ENCODE measurements around the gene TPM4. TPM values are rescaled to one million over a fixed set of nuclear protein-coding genes. Genes with fewer than 3 reads are reported as not detected.

Gene TPM4
- total and polyA plus RNA-seq, 2 of the 8 experiments (the other 6 are each of a cell fraction or from before 2014, with no cell fraction given) = 160 to 359 TPM

GRCh38 chr19:16111160-16111908 lies 35.0 kb downstream of the TPM4 start, which contains the start of gene RAB8A (continued):
- TF ChIP-seq JUND (IDR thresholded peaks at IDR 0.05; ENCODE audit: low read length) (peak; percentile 44; the same call in 1 of the 2 replicates), SP1 (IDR thresholded peaks at IDR 0.05; ENCODE audit: low read depth, low read length) (peak; percentile 95), HDAC6 (IDR thresholded peaks at IDR 0.05; ENCODE audit: low read depth, low read length) (no peak), FOSL1 (IDR thresholded peaks at IDR 0.05; ENCODE audit: insufficient read depth, low read depth, low read length) (0 out of 2 replicates have a peak, but pooled peaks have one; percentile 2), YY1 (IDR thresholded peaks at IDR 0.05; ENCODE audit: low read depth, low read length) (peak; percentile 73; the same call in 1 of the 2 replicates), SP4 (IDR thresholded peaks at IDR 0.05; ENCODE audit: low read length) (peak; percentile 80; the same call in 1 of the 2 replicates), CHD2 (IDR thresholded peaks at IDR 0.05; ENCODE audit: low read length) (peak; percentile 92), BCL11A (IDR thresholded peaks at IDR 0.05; ENCODE audit: low read depth in 2 of 2, low read length in 2 of 2) (no peak), SUZ12 (IDR thresholded peaks at IDR 0.05; ENCODE audit: low read length) (no peak), SIN3A (conservative IDR thresholded peaks at IDR 0.05 in 1 of 2, IDR thresholded peaks at IDR 0.05 in 1 of 2; ENCODE audit: low read depth in 1 of 2, low read length in 2 of 2) (0 out of 4 replicates have a peak, but pooled peaks of 1 of the 2 experiments have one; percentile 4), RAD21 (IDR thresholded peaks at IDR 0.05 in 1 of 2, conservative IDR thresholded peaks at IDR 0.05 in 1 of 2; ENCODE audit: low read depth in 2 of 2, low read length in 2 of 2) (peak; percentile 39 to 48; a peak in 2 of 4 replicates), E2F6 (IDR thresholded peaks at IDR 0.05) (peak; percentile 98), SIRT6 (IDR thresholded peaks at IDR 0.05; ENCODE audit: low read length) (no peak), TEAD4 (IDR thresholded peaks at IDR 0.05; ENCODE audit: low read depth, low read length) (no peak), KDM4A (IDR thresholded peaks at IDR 0.05; ENCODE audit: low read depth, low read length, severe bottlenecking) (peak; percentile 19), BRCA1 (IDR thresholded peaks at IDR 0.05; ENCODE audit: low read depth, low read length) (no peak), EGR1 (IDR thresholded peaks at IDR 0.05; ENCODE audit: borderline replicate concordance, low read depth, low read length) (peak; percentile 8; the same call in 1 of the 2 replicates), CREB1 (IDR thresholded peaks at IDR 0.05) (peak; percentile 95), GABPA (IDR thresholded peaks at IDR 0.05; ENCODE audit: borderline replicate concordance, insufficient read depth, low read length) (peak; percentile 46; the same call in 1 of the 2 replicates), SRF (IDR thresholded peaks at IDR 0.05; ENCODE audit: low read depth, low read length) (no peak), POLR2A (IDR thresholded peaks at IDR 0.05; ENCODE audit: control extremely low read depth in 1 of 2, low read depth in 2 of 2, low read length in 2 of 2) (peak in 1 of 2 experiments; percentile 35; a peak in 2 of 3 replicates)
- TF ChIP-seq, protein P1, sequence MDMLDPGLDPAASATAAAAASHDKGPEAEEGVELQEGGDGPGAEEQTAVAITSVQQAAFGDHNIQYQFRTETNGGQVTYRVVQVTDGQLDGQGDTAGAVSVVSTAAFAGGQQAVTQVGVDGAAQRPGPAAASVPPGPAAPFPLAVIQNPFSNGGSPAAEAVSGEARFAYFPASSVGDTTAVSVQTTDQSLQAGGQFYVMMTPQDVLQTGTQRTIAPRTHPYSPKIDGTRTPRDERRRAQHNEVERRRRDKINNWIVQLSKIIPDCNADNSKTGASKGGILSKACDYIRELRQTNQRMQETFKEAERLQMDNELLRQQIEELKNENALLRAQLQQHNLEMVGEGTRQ (IDR thresholded peaks at IDR 0.05; ENCODE audit: low read length) = no peak; the same call in 1 of the 2 replicates
- TF ChIP-seq, protein P2, sequence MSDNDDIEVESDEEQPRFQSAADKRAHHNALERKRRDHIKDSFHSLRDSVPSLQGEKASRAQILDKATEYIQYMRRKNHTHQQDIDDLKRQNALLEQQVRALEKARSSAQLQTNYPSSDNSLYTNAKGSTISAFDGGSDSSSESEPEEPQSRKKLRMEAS (IDR thresholded peaks at IDR 0.05) = peak; percentile 77
